NB4 (cell line): ENCODE data around the gene CEACAM21.

Source experiments
- CTCF ChIP-seq: IDR thresholded peaks from one replicate; pipeline ENCODE4 v1.5.1; 2012; ENCODE audit warnings: low read depth, low read length
- MAX ChIP-seq: IDR thresholded peaks from 2 replicates; pipeline ENCODE4 v1.6.1; 2011; ENCODE audit warnings: low read depth, low read length
- MYC ChIP-seq: IDR thresholded peaks from 2 replicates; pipeline ENCODE4 v1.6.1; 2011; ENCODE audit warnings: low read depth, low read length
- POLR2A ChIP-seq: IDR thresholded peaks from 2 replicates; pipeline ENCODE4 v1.6.1; 2011; ENCODE audit warnings: mild to moderate bottlenecking; ENCODE audit not compliant: insufficient read length; ENCODE audit errors: extremely low read depth

- TF ChIP-seq CTCF (no peak), MAX (no peak), POLR2A (no peak), MYC (no peak)
Observed at GRCh38 chr19:41616792-41617621, 41.0 kb downstream of the CEACAM21 start.
